Mucosa of stomach (tissue), 1 donor: Measurements from ENCODE around the gene MAD2L1.

Source experiments
- H3K27me3 ChIP-seq: one replicate; pipeline ENCODE4 v1.7.0; 2013; ENCODE audit warnings: mild to moderate bottlenecking, low read length; ENCODE audit not compliant: control insufficient read depth, insufficient read depth
- H3K36me3 ChIP-seq: one replicate; pipeline ENCODE4 v1.7.0; 2013; ENCODE audit warnings: low read length; ENCODE audit not compliant: control insufficient read depth, insufficient read depth
- H3K4me1 ChIP-seq: one replicate; pipeline ENCODE4 v1.7.0; 2013; ENCODE audit warnings: mild to moderate bottlenecking, low read length; ENCODE audit not compliant: control insufficient read depth, insufficient read depth
- H3K4me3 ChIP-seq: one replicate; pipeline ENCODE4 v1.7.0; 2013; ENCODE audit warnings: low read length
- H3K9ac ChIP-seq: one replicate; pipeline ENCODE4 v1.7.0; 2013; ENCODE audit warnings: mild to moderate bottlenecking, low read length, moderate library complexity
- H3K9me3 ChIP-seq: one replicate; pipeline ENCODE4 v1.7.0; 2013; ENCODE audit warnings: mild to moderate bottlenecking, low read length, moderate library complexity; ENCODE audit not compliant: control insufficient read depth
- donor health status: Pancreatic carcinoma.

The MAD2L1 gene

DNA sequence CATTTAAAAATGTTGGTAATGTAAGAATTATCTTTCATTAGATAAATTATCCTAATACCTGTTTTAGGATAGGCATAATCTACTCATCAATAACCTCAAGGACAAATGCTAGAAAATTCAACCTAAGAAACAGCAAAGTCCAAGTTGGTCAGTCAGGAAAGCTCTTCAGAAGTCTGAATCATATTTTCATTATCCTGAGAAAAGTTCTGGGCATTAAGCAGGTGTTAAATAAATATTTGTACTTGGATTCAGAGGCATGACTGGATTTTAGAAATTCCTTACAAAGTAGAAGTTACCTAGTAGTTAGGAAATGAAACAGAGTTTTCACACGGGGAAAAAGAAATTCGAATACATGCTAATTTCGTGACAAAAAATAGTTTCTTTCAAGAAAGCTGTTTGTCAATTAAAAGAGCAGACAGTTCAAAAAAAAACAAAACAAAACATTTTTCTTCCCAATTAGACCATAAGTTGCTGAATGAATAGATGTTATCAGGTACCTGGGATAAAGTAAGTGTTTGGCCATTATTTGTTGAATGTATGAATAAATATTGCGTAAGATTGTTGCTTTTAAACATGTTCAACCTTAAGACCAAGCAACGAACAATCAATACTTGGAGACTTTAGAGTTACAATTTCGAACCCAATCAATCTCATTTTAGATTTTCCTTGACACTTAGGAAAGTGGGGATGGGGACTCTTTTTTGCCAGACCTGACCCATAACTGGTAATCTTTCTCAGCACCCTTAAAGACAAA is 48.5 kb downstream of the MAD2L1 start:
- no peak overlapping the region for H3K4me3 ChIP-seq
- no peaks in the 10 kb centered on the region for H3K36me3 ChIP-seq
- H3K9ac ChIP-seq, result no peak overlapping the region
- H3K27me3 ChIP-seq, result no peaks in the 10 kb centered on the region
- H3K9me3 ChIP-seq, result no peaks in the 10 kb centered on the region
- H3K4me1 ChIP-seq, result no peaks in the 10 kb centered on the region

- no peaks in the 10 kb centered on the region for H3K4me1 ChIP-seq
- H3K9me3 ChIP-seq, result no peaks in the 10 kb centered on the region
- no peaks in the 10 kb centered on the region for H3K36me3 ChIP-seq
- no peak overlapping the region for H3K4me3 ChIP-seq
- no peaks in the 10 kb centered on the region for H3K27me3 ChIP-seq
- no peak overlapping the region for H3K9ac ChIP-seq
These were observed 54.9 kb downstream of the MAD2L1 start for GRCh38 chr4:120011725-120012124.

DNA sequence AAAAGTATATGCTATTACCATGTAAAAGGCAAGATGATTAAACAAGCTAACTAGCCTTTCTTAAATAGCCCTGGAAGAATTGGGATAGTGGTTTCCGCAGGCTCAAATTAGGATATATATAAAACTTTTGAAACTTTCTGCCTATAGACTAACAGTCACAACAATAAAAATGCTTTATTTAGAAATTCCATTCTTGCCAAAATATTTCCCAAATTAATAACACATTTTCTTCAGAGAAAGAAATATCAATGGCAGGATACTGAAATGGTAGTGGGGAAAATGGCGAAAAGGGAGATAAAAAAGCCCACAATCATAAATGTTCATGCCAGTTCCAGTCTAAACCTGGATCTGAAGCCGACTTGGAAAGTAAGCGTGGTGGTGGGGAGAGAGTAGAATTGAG is 56.0 kb downstream of the MAD2L1 start:
- no peaks in the 10 kb centered on the region for H3K4me1 ChIP-seq
- no peaks in the 10 kb centered on the region for H3K27me3 ChIP-seq
- no peak overlapping the region for H3K4me3 ChIP-seq
- no peaks in the 10 kb centered on the region for H3K9me3 ChIP-seq
- no peak overlapping the region for H3K9ac ChIP-seq
- no peaks in the 10 kb centered on the region for H3K36me3 ChIP-seq

- H3K4me3 ChIP-seq, result no peak overlapping the region
- no peak overlapping the region for H3K9ac ChIP-seq
- no peaks in the 10 kb centered on the region for H3K36me3 ChIP-seq
- no peaks in the 10 kb centered on the region for H3K27me3 ChIP-seq
- no peaks in the 10 kb centered on the region for H3K9me3 ChIP-seq
- no peaks in the 10 kb centered on the region for H3K4me1 ChIP-seq
These were observed 56.9 kb downstream of the MAD2L1 start for GRCh38 chr4:120009731-120010130.

DNA sequence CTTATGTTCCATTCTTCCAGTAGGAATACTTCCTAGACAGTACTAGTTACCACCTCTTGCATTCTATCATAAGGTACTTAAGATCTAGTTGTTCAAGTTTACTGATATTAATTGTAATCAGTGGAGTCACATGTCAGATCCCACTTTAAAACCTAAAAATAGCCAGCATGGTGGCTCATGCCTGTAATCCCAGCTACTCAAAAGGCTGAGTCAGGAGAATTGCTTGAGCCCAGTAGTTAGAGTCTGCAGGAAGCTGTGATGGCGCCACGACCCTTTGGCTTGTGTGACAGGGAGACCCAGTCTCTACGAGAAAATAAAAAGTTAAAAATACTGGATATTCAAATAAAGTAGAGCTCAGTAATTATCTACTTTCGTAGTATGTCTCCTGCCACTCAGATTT is 57.7 kb downstream of the MAD2L1 start:
- no peak overlapping the region for H3K9ac ChIP-seq
- H3K9me3 ChIP-seq, result no peaks in the 10 kb centered on the region
- no peaks in the 10 kb centered on the region for H3K27me3 ChIP-seq
- no peaks in the 10 kb centered on the region for H3K4me1 ChIP-seq
- H3K36me3 ChIP-seq, result no peaks in the 10 kb centered on the region
- no peak overlapping the region for H3K4me3 ChIP-seq

GRCh38 chr4:120007896-120008436 is 58.7 kb downstream of the MAD2L1 start:
- Histone ChIP-seq H3K9me3 (no peaks in the 10 kb centered on the region), H3K27me3 (no peaks in the 10 kb centered on the region), H3K36me3 (no peaks in the 10 kb centered on the region), H3K4me1 (no peaks in the 10 kb centered on the region), H3K9ac (no peak overlapping the region), H3K4me3 (no peak overlapping the region)

DNA sequence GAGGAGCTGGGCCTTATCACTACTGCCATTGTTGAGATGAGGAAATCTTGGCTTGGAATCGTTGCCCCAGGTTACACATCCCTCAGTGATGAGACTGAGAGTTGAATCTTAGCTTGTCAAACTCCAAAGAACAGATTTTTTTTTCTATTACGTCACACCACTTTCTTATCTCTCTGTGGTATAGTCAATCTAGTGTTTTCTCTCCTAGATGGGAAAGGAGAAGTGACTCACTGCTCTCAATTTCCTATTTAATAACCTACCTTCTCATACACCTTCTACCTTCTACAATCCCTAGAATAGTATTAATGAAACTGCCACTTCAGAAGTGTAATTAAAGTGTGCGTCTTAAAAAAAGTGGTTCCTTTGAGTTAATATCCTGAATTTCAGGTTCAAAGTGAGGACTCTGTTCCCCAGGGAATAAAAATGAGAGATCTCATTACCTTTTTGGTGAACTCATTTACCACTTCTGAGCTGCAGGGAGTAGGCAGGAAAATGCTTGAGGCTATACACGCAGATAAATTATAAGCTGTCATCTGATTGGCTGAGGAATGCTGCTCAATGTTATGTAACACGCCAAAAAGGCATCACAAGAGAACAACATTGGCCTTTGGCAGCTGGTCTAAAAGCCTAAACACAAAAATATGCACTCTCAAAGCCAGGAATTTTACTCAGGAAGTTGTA is 59.3 kb downstream of the MAD2L1 start:
- H3K9me3 ChIP-seq, result no peaks in the 10 kb centered on the region
- no peak overlapping the region for H3K4me3 ChIP-seq
- H3K27me3 ChIP-seq, result no peaks in the 10 kb centered on the region
- no peaks in the 10 kb centered on the region for H3K36me3 ChIP-seq
- H3K4me1 ChIP-seq, result no peaks in the 10 kb centered on the region
- H3K9ac ChIP-seq, result no peak overlapping the region
